ENCODE results near the gene PRKRIP1. TPM values are rescaled to one million over a fixed set of nuclear protein-coding genes. Genes with fewer than 3 reads are reported as not detected.

Gene PRKRIP1
- total RNA-seq, 2 donors from 2014 or later = 30.3 to 35.0 TPM

DNA sequence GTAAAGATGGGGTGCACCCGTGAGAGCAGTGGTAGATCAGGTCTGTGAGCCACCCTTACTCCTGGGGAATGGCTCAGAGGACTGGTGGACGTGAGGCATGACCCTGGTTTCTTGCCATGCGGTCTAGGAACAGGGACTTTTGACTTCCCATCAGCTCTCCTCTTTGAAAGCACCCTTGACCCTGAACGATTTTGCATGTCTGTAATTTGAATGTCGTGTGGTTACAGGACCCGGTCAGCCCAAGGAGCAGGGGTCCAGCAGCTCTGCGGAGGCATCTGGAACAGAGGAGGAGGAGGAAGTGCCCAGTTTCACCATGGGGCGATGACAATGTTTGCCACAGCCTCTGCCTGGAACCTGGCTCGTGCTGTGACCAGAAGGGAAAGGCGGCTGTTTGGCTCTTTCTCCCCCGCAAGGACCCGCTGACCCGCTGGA is 28.6 kb downstream of the PRKRIP1 start:
- Histone ChIP-seq H3K36me3 (ENCODE audit: control insufficient read depth, insufficient read depth, low read length) (peaks cover 26% of the 10 kb centered on the region), H3K9ac (ENCODE audit: extremely low read depth, low read length, poor library complexity, severe bottlenecking) (no peak overlapping the region), H3K27me3 (ENCODE audit: control insufficient read depth, insufficient read depth, low read length, poor library complexity, severe bottlenecking) (no peaks in the 10 kb centered on the region), H3K27ac (ENCODE audit: low read depth, low read length) (no peak overlapping the region), H3K9me3 (ENCODE audit: control insufficient read depth, low read length) (no peaks in the 10 kb centered on the region), H3K4me3 (ENCODE audit: low read length) (no peak overlapping the region), H3K4me1 (ENCODE audit: control insufficient read depth, insufficient read depth, low read length) (peaks cover 3% of the 10 kb centered on the region)
- TF ChIP-seq, protein P1, sequence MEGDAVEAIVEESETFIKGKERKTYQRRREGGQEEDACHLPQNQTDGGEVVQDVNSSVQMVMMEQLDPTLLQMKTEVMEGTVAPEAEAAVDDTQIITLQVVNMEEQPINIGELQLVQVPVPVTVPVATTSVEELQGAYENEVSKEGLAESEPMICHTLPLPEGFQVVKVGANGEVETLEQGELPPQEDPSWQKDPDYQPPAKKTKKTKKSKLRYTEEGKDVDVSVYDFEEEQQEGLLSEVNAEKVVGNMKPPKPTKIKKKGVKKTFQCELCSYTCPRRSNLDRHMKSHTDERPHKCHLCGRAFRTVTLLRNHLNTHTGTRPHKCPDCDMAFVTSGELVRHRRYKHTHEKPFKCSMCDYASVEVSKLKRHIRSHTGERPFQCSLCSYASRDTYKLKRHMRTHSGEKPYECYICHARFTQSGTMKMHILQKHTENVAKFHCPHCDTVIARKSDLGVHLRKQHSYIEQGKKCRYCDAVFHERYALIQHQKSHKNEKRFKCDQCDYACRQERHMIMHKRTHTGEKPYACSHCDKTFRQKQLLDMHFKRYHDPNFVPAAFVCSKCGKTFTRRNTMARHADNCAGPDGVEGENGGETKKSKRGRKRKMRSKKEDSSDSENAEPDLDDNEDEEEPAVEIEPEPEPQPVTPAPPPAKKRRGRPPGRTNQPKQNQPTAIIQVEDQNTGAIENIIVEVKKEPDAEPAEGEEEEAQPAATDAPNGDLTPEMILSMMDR (conservative IDR thresholded peaks at IDR 0.05) = no peak
- no peak for DNase-seq
- H3K9me3 Mint-ChIP-seq = no peaks in the 10 kb centered on the region
- 92 to 98% methylated on average over 9 to 13 of the region's 13 CpGs for WGBS, 2 experiments (ENCODE audit: insufficient coverage in 1 of 2, insufficient read length in 1 of 2)
- H3K4me3 Mint-ChIP-seq = no peak overlapping the region
- H3K27me3 Mint-ChIP-seq (ENCODE audit: insufficient read depth) = no peaks in the 10 kb centered on the region
- peaks cover 9% of the 10 kb centered on the region for H3K4me1 Mint-ChIP-seq
- peaks cover 53% of the 10 kb centered on the region for H3K36me3 Mint-ChIP-seq (ENCODE audit: low read depth)
- H3K27ac Mint-ChIP-seq = peak overlapping the region; percentile 54

DNA sequence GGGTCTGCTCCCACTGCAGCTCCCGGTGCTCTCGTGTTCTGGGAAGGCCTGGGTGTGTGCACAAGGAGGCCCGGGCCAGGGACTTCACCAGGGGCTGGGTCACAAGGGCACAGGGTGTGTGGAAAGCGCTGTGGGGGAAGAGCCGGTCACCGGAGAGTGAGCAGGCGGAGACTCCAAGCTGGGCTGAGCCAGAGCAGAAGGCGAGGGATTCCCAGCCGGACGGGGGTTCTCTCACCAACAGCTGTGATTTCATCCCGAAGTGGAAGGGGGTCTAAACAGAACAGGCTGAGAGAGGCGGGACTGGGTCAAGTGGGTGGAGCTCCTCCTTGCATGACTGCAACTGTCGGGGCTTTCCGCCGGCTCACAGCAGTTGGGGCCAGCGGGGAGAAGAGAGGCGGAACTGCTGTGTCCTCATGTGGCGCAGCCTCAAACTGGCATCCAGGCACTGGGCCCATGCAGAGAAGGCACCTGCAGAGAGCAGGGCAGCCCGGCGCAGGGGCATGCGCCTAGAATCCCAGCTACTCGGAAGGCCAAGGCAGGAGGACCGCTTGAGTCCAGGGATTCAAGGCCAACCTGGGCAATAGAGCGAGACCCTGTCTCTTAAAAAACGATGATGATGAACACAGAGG is 29.6 kb downstream of the PRKRIP1 start:
- Mint-ChIP-seq H3K27me3 (ENCODE audit: insufficient read depth) (no peaks in the 10 kb centered on the region), H3K4me3 (no peak overlapping the region), H3K27ac (no peak overlapping the region), H3K9me3 (no peaks in the 10 kb centered on the region), H3K36me3 (ENCODE audit: low read depth) (peaks cover 44% of the 10 kb centered on the region), H3K4me1 (peaks cover 4% of the 10 kb centered on the region)
- no peak overlapping the region for H3K9ac ChIP-seq (ENCODE audit: extremely low read depth, low read length, poor library complexity, severe bottlenecking)
- H3K27me3 ChIP-seq (ENCODE audit: control insufficient read depth, insufficient read depth, low read length, poor library complexity, severe bottlenecking) = no peaks in the 10 kb centered on the region
- no peak overlapping the region for H3K27ac ChIP-seq (ENCODE audit: low read depth, low read length)
- TF ChIP-seq, protein P1 (conservative IDR thresholded peaks at IDR 0.05) = no peak
- H3K9me3 ChIP-seq (ENCODE audit: control insufficient read depth, low read length) = no peaks in the 10 kb centered on the region
- H3K4me3 ChIP-seq (ENCODE audit: low read length) = no peak overlapping the region
- 85 to 90% methylated on average over 18 to 25 of the region's 25 CpGs for WGBS, 2 experiments (ENCODE audit: insufficient coverage in 1 of 2, insufficient read length in 1 of 2)
- H3K36me3 ChIP-seq (ENCODE audit: control insufficient read depth, insufficient read depth, low read length) = peaks cover 17% of the 10 kb centered on the region
- H3K4me1 ChIP-seq (ENCODE audit: control insufficient read depth, insufficient read depth, low read length) = no peaks in the 10 kb centered on the region
- peak; percentile 59 for DNase-seq

DNA sequence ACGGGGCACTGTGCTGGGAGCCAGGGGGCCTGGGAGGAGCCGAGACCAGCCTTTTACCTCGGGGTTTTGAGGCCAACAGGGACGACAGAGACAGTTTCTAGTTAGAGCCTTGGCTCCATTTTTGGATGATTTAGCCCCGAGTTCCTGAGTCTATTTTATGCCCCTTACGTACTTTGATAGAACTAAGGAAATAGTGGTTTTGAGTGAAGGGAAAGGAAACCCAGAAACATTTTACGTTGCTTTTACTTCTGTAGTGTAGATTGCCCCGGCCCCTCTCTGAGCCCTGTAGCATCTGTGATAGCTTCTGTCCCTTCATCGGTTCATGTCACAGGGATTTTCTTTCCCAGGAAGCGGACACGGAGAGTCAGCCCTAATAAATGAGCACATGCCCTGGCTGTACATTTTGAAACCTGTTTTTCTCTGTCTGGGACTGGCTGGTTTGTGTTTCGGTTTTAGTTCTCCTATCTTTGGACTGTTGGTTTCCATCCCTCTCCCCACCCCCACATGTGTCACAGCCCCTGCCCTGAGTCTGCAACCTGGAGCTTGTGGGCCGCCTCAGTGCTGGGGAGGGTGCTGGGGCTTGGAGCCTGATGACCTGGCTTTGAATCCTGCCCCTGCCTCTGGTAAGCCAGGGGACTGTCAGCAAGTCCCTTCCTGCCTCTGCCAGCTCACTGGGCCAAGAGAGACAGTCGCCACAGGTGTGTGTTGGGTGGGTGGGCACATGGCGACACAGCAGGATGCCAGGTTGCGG is 30.3 kb downstream of the PRKRIP1 start:
- H3K4me1 Mint-ChIP-seq = peaks cover 2% of the 10 kb centered on the region
- Histone ChIP-seq H3K27ac (ENCODE audit: low read depth, low read length) (no peak overlapping the region), H3K4me1 (ENCODE audit: control insufficient read depth, insufficient read depth, low read length) (no peaks in the 10 kb centered on the region), H3K36me3 (ENCODE audit: control insufficient read depth, insufficient read depth, low read length) (peaks cover 11% of the 10 kb centered on the region), H3K27me3 (ENCODE audit: control insufficient read depth, insufficient read depth, low read length, poor library complexity, severe bottlenecking) (no peaks in the 10 kb centered on the region), H3K9me3 (ENCODE audit: control insufficient read depth, low read length) (no peaks in the 10 kb centered on the region), H3K9ac (ENCODE audit: extremely low read depth, low read length, poor library complexity, severe bottlenecking) (no peak overlapping the region), H3K4me3 (ENCODE audit: low read length) (no peak overlapping the region)
- no peak overlapping the region for H3K27ac Mint-ChIP-seq
- no peak overlapping the region for H3K4me3 Mint-ChIP-seq
- 93 to 99% methylated on average over 14 to 16 of the region's 16 CpGs for WGBS, 2 experiments (ENCODE audit: insufficient coverage in 1 of 2, insufficient read length in 1 of 2)
- TF ChIP-seq, protein P1 (conservative IDR thresholded peaks at IDR 0.05) = no peak
- peaks cover 39% of the 10 kb centered on the region for H3K36me3 Mint-ChIP-seq (ENCODE audit: low read depth)
- no peaks in the 10 kb centered on the region for H3K27me3 Mint-ChIP-seq (ENCODE audit: insufficient read depth)
- H3K9me3 Mint-ChIP-seq = no peaks in the 10 kb centered on the region
- DNase-seq = no peak

Data from endodermal cell (in vitro differentiated cells).